ENCODE measurements around the gene CEP135.

CEP135 gene

DNA sequence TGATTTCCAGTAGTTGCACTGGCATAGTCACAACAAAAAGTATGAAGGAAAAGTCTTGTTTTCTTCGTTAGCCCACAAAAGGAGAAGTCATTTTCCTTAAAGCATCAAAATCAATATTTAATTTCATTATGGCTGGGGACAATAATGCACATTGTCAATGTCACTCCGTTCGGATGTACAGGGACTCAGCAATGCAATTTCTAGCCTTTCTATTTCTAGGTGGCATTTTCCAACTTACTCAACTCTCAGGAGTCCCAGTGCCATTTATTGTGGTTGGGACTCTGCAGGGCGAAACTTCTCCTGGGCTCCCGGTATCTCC, 99.6 kb downstream of the CEP135 start:
- Histone ChIP-seq H3K4me3 (peak overlapping the region; percentile 90), H3K9me3 (ENCODE audit: low read depth, low read length) (no peaks in the 10 kb centered on the region), H3K9ac (ENCODE audit: insufficient read length) (peak overlapping the region; percentile 64), H3K27ac (no peak overlapping the region), H3K36me3 (ENCODE audit: insufficient read depth, low read length) (no peaks in the 10 kb centered on the region)
- no peak for DNase-seq (ENCODE audit: low read depth, low spot score)
- no peak for TF ChIP-seq EZH2 (IDR thresholded peaks at IDR 0.05)
- TF ChIP-seq FOXP2 (optimal IDR thresholded peaks at IDR 0.05; ENCODE audit: control extremely low read depth, extremely low read length, insufficient read depth): no peak
- no peak for TF ChIP-seq POLR2AphosphoS5 (IDR thresholded peaks at IDR 0.05; ENCODE audit: borderline replicate concordance, low read depth, low read length)

DNA sequence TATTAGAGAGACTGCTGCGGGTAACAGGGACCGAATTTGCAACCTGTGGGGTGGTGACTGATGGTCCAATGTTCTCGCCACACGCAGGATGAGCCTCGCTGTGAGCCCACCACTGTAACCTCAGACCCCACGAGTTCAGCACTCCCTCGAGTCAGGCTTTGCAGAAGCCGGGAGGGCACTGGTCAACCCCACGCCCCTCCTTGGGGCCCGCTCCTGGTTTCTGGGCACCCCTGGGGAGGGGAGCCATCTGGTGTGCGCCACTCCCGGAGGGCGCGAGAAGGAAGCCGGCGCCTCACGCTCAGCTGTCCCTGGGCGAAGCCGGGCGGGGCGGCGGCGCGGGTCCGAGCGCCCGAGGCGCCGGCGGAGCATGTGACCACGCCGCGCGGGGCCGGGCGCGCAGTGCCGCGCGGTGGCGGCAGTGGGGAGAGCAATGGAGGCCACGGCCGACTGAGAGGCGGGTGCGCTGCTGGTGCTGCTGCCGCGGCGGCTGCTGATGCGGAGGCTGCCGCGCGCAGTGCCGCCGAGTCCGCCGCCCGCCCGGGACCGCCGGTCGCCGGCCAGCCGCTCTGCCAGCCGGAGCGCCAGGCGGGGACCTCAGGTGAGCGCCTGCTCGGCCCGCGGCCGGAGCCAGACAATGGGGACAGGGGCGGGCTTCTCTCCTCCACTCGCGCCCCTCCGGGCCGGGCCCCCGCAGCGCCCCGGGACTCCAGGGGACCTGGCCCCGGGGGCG, 100.1 kb downstream of the CEP135 start:
- TF ChIP-seq FOXP2 (optimal IDR thresholded peaks at IDR 0.05; ENCODE audit: control extremely low read depth, extremely low read length, insufficient read depth) (no peak), POLR2AphosphoS5 (IDR thresholded peaks at IDR 0.05; ENCODE audit: borderline replicate concordance, low read depth, low read length) (no peak), EZH2 (IDR thresholded peaks at IDR 0.05) (no peak)
- no peak overlapping the region for H3K27ac ChIP-seq
- no peak for DNase-seq (ENCODE audit: low read depth, low spot score)

DNA sequence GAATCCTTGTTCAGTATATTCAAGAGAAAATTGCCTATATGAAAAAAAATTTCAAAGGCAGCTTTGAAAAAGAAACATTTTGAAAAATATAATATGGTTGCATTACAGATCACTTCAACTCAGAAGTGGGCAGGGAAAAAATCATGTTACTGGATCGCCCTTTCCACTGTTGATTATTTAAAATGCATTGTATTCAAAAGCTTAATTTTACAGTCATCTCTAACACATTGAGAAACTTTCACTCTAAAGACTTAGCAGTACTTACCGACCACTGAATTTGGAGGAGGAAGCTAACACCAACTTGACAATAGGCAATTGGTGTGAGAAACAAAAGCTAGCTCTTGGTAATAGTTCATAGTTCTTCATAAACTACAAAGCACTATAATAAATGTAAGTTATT, 101.9 kb downstream of the CEP135 start:
- Histone ChIP-seq H3K9me3 (ENCODE audit: low read depth, low read length) (no peaks in the 10 kb centered on the region), H3K4me3 (peak overlapping the region; percentile 90)
- no peak for DNase-seq (ENCODE audit: low read depth, low spot score)

More for the DNA sequence above, 100.1 kb downstream of the CEP135 start:
- Histone ChIP-seq H3K36me3 (ENCODE audit: insufficient read depth, low read length) (no peaks in the 10 kb centered on the region), H3K9ac (ENCODE audit: insufficient read length) (peak overlapping the region; percentile 83), H3K9me3 (ENCODE audit: low read depth, low read length) (no peaks in the 10 kb centered on the region), H3K4me3 (peak overlapping the region; percentile 90)

DNA sequence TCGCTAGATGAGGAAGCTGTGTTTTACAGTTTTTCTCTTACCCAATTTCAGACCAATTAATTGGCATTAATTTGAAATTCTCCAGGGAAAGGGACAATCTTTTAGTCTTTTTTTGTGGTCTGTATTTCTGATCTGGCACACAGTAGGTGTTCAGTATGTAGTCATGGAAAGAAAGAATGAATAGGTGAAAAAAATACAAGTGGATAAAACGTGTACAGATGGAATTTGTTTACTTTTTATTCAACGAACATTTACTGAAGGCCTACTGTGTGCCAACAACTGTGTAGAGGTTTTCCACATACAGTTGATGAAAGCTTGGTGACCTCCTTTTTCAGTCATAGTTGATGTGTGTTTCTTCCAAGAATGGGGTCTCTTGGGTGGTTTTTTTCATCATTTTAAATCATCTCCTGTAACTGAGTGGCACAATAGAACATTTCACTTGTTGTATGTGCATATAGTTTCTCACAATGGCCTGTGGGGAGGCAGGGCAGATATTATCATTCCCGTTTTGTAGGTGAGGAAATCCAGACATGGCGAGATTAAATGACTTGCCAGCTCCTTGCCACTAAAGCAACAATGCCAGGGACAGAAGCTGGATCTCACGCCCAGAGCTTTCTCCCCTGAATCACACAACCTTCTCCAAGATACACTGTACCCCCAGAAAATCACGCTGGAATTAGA, 102.4 kb downstream of the CEP135 start:
- Histone ChIP-seq H3K27ac (no peak overlapping the region; the same call in 1 of the 2 replicates), H3K9ac (ENCODE audit: insufficient read length) (no peak overlapping the region), H3K36me3 (ENCODE audit: insufficient read depth, low read length) (no peaks in the 10 kb centered on the region), H3K4me3 (peak overlapping the region; percentile 90; the same call in 1 of the 2 replicates), H3K9me3 (ENCODE audit: low read depth, low read length) (no peaks in the 10 kb centered on the region)
- no peak for DNase-seq (ENCODE audit: low read depth, low spot score)
- TF ChIP-seq POLR2AphosphoS5 (IDR thresholded peaks at IDR 0.05; ENCODE audit: borderline replicate concordance, low read depth, low read length) (no peak), EZH2 (IDR thresholded peaks at IDR 0.05) (no peak), FOXP2 (optimal IDR thresholded peaks at IDR 0.05; ENCODE audit: control extremely low read depth, extremely low read length, insufficient read depth) (no peak)

More for the DNA sequence above, 101.9 kb downstream of the CEP135 start:
- TF ChIP-seq FOXP2 (optimal IDR thresholded peaks at IDR 0.05; ENCODE audit: control extremely low read depth, extremely low read length, insufficient read depth) (no peak), POLR2AphosphoS5 (IDR thresholded peaks at IDR 0.05; ENCODE audit: borderline replicate concordance, low read depth, low read length) (no peak), EZH2 (IDR thresholded peaks at IDR 0.05) (no peak)
- Histone ChIP-seq H3K27ac (peak overlapping the region; percentile 4; the same call in 1 of the 2 replicates), H3K9ac (ENCODE audit: insufficient read length) (peak overlapping the region; percentile 83), H3K36me3 (ENCODE audit: insufficient read depth, low read length) (no peaks in the 10 kb centered on the region)

DNA sequence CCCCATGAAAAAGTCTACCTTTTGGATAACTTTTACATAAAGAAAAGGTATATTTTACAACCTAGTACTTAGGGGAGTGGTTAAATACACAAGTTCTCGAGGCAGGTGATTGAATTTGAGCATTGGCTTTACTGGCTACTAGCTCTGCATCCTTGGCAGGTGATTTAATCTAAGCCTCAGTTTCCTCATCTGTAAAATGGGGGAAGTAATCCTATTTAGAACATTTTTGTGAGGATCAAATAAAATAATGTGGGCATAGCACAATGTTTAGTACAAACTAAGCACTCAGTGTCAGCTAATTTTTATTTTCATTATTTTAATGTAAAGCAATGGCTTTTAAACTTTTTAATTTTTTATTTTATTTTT, 102.9 kb downstream of the CEP135 start:
- DNase-seq (ENCODE audit: low read depth, low spot score): no peak
- no peak overlapping the region for H3K27ac ChIP-seq
- no peak overlapping the region for H3K4me3 ChIP-seq
- no peaks in the 10 kb centered on the region for H3K36me3 ChIP-seq (ENCODE audit: insufficient read depth, low read length)
- H3K9me3 ChIP-seq (ENCODE audit: low read depth, low read length): no peaks in the 10 kb centered on the region
- TF ChIP-seq EZH2 (IDR thresholded peaks at IDR 0.05) (no peak), POLR2AphosphoS5 (IDR thresholded peaks at IDR 0.05; ENCODE audit: borderline replicate concordance, low read depth, low read length) (no peak), FOXP2 (optimal IDR thresholded peaks at IDR 0.05; ENCODE audit: control extremely low read depth, extremely low read length, insufficient read depth) (no peak)
- no peak overlapping the region for H3K9ac ChIP-seq (ENCODE audit: insufficient read length)

DNA sequence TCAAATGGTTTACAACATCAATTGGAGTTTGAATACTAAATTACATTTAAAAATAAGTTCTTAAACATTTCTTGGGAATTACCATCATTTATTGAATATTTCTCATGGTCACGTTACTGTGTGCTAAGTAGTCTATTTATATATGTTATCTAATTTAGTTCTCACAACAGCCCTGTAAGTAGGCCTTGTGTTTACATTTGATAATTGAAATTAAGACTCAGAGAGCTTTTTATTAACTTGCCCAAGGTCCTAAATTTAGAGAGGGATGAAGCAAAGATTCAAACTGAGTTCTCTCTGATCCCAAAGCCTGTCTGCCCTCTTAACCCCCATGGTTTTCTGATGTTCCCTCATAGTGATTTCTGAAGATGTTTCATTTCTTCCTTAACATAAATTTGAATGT, 103.7 kb downstream of the CEP135 start:
- H3K4me3 ChIP-seq: no peak overlapping the region
- no peak overlapping the region for H3K27ac ChIP-seq
- TF ChIP-seq EZH2 (IDR thresholded peaks at IDR 0.05) (no peak), FOXP2 (optimal IDR thresholded peaks at IDR 0.05; ENCODE audit: control extremely low read depth, extremely low read length, insufficient read depth) (no peak), POLR2AphosphoS5 (IDR thresholded peaks at IDR 0.05; ENCODE audit: borderline replicate concordance, low read depth, low read length) (no peak)
- H3K36me3 ChIP-seq (ENCODE audit: insufficient read depth, low read length): no peaks in the 10 kb centered on the region
- H3K9ac ChIP-seq (ENCODE audit: insufficient read length): no peak overlapping the region
- no peaks in the 10 kb centered on the region for H3K9me3 ChIP-seq (ENCODE audit: low read depth, low read length)
- no peak for DNase-seq (ENCODE audit: low read depth, low spot score)

DNA sequence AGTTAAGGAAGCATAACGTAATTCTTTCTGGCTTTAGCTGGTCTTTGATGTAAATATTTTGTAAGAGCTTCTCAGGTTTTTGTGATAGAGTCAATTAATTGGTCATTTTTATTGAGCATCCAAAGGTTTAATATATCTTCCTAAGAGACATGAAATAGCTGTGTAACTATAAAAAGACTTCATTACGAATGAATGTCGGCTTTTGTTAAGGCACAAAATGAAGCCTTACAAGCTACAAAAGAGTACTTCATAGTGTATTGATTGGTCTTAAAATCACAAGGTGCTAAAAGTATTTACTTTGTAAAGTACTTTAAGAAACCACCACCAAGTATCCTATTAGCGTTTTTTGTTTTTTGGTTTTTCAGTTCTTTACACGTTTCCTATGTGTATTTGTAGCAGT, 104.2 kb downstream of the CEP135 start:
- Histone ChIP-seq H3K9ac (ENCODE audit: insufficient read length) (no peak overlapping the region), H3K4me3 (no peak overlapping the region), H3K27ac (no peak overlapping the region), H3K9me3 (ENCODE audit: low read depth, low read length) (no peaks in the 10 kb centered on the region), H3K36me3 (ENCODE audit: insufficient read depth, low read length) (no peaks in the 10 kb centered on the region)
- no peak for DNase-seq (ENCODE audit: low read depth, low spot score)
- no peak for TF ChIP-seq POLR2AphosphoS5 (IDR thresholded peaks at IDR 0.05; ENCODE audit: borderline replicate concordance, low read depth, low read length)

DNA sequence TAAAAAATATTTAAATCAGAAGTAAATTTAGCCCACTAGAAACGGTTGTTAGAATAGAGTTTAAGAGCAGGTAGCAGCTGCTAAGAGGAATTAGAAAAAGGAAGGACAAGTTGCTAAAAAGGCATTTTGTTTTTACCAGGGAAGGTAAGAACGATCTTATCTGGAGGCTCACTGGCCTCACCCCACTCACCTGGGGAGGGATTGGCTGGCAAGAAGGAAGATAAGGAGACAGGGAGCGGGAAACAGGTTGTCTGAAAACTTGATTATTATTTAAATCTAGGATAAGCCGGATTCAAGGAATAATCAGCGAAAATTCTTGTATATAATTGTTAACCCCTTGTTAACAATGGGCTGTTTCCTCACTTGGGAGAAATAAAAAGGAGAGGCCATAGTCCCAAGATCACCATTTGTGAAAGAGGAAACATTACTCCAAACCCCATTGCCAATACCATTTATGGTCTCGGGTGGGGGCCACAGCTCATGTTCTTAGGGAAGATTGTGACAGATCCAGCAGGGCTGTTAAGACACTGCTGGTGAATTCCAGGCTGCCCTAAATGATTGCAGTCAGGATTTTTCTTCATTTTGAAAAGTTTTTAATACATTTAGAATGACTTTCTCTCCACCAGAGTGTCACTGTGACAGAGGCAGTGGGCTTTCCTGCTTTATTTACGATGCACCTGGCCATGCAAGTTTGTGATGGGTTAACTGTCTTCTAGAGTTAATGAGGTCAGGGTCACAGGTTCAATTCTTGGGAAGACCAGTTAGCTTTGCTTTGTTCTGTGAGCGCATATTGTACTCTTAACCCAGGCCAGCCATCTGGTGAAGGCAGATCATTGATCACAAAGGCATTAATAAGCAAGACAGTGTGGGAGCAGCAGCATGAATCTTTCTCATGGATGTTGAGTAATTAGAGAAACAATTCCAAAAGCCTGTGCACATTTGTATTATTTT, 106.6 kb downstream of the CEP135 start:
- TF ChIP-seq EZH2 (IDR thresholded peaks at IDR 0.05): no peak
- TF ChIP-seq POLR2AphosphoS5 (IDR thresholded peaks at IDR 0.05; ENCODE audit: borderline replicate concordance, low read depth, low read length): no peak
- TF ChIP-seq FOXP2 (optimal IDR thresholded peaks at IDR 0.05; ENCODE audit: control extremely low read depth, extremely low read length, insufficient read depth): no peak
- Histone ChIP-seq H3K27ac (no peak overlapping the region), H3K4me3 (no peak overlapping the region), H3K9ac (ENCODE audit: insufficient read length) (no peak overlapping the region), H3K36me3 (ENCODE audit: insufficient read depth, low read length) (no peaks in the 10 kb centered on the region), H3K9me3 (ENCODE audit: low read depth, low read length) (no peaks in the 10 kb centered on the region)
- no peak for DNase-seq (ENCODE audit: low read depth, low spot score)
